Lung (tissue), 12 donors: ENCODE data around the gene KLK3. TPM values are rescaled to one million over a fixed set of nuclear protein-coding genes. Genes with fewer than 3 reads are reported as not detected.
A peak's percentile ranks its signal among the peaks of the same experiment; 100 is the strongest.

Source experiments
- ATAC-seq: fragments of 200-7000 bp; cut with Tn5 transposase; one replicate; pipeline ENCODE4 v1.9.1; 2020; ENCODE audit warnings: moderate number of reproducible peaks; ENCODE audit not compliant: insufficient read depth, low FRiP score
- DNase-seq, 3 donors: peaks; one replicate each; pipeline ENCODE4 v3.0.0-alpha.2; 2013 to 2017
- H3K27ac ChIP-seq, 2 donors: one replicate each; pipeline ENCODE4 v1.5.1; 2013; ENCODE audit warnings: mild to moderate bottlenecking in 2 of 2, moderate library complexity in 2 of 2, control low read depth in 1 of 2, inconsistent platforms in 1 of 2, low read depth in 1 of 2, low read length in 1 of 2
- H3K27me3 ChIP-seq, 3 donors: one replicate each; pipeline ENCODE4 v1.5.1; 2013; ENCODE audit warnings: low read length in 2 of 3; ENCODE audit not compliant: control insufficient read depth in 3 of 3, insufficient read depth in 3 of 3
- H3K36me3 ChIP-seq, 4 donors: one replicate each; pipeline ENCODE4 v1.5.1; 2013; ENCODE audit warnings: low read length in 4 of 4, mild to moderate bottlenecking in 1 of 4, moderate library complexity in 1 of 4; ENCODE audit not compliant: control insufficient read depth in 4 of 4, insufficient read depth in 4 of 4
- H3K4me1 ChIP-seq, 5 donors: one replicate each; pipeline ENCODE4 v1.5.1; 2013; ENCODE audit warnings: low read length in 5 of 5, mild to moderate bottlenecking in 2 of 5, moderate library complexity in 1 of 5; ENCODE audit not compliant: control insufficient read depth in 5 of 5, insufficient read depth in 5 of 5
- H3K4me3 ChIP-seq: one replicate; pipeline ENCODE4 v1.5.1; 2013; ENCODE audit warnings: mild to moderate bottlenecking, control low read depth, moderate library complexity
- H3K9ac ChIP-seq, 2 donors: one replicate each; pipeline ENCODE4 v1.5.1; 2013; ENCODE audit warnings: low read length in 2 of 2, control low read depth in 1 of 2; ENCODE audit not compliant: insufficient read depth in 1 of 2
- H3K9me3 ChIP-seq, 4 donors: one replicate each; pipeline ENCODE4 v1.5.1; 2013; ENCODE audit warnings: low read length in 3 of 4, mild to moderate bottlenecking in 1 of 4, moderate library complexity in 1 of 4; ENCODE audit not compliant: control insufficient read depth in 4 of 4, insufficient read depth in 3 of 4
- CTCF ChIP-seq: IDR thresholded peaks from 2 replicates; pipeline ENCODE4 v1.5.1; 2012; ENCODE audit warnings: mild to moderate bottlenecking; ENCODE audit errors: control extremely low read depth, extremely low read depth
- WGBS, 2 donors: extraction: QIAGEN DNeasy Blood & Tissue Kit; methylation state at CpG; one replicate each; pipeline ENCODE4 v1.1.7; 2013; 5-methylcytosine and 5-hydroxymethylcytosine counted together
- polyA plus RNA-seq, 2 donors: library from polyadenylated mRNA; stranded (reverse); fragments of 200-250 nt; gene quantifications; one replicate each; pipeline ENCODE4 v1.2.1, GENCODE V29; 2013
- total RNA-seq, 2 donors: library from RNA; depleted of rRNA in 1 of 2; stranded (reverse); fragments of >200 nt in 1 of 2; gene quantifications; one replicate each; pipeline ENCODE4 v1.2.1, GENCODE V29; 2014 to 2021
- donor health status: control.
- donor health status: control.
- donor health status: Bipolar disorder and iron deficiency.
- donor health status: healthy.
- donor health status: DM: yes; HTN: yes; CAD: no.

The KLK3 gene
- total and polyA plus RNA-seq, 4 donors, result not detected

GRCh38 chr19:50906217-50906616 lies 51.5 kb downstream of the KLK3 start:
- peaks cover 18 to 35% (median 21%) of the 10 kb centered on the region in 3 donors for H3K27me3 ChIP-seq
- no peaks in the 10 kb centered on the region for H3K36me3 ChIP-seq
- WGBS, 2 donors, result 18 to 21% methylated on average over 5 of the region's 5 CpGs
- H3K27ac ChIP-seq, result no peak overlapping the region
- no peak overlapping the region for H3K9ac ChIP-seq
- H3K4me1 ChIP-seq, result peaks cover 0 to 5% (median 0%) of the 10 kb centered on the region in 5 donors
- ATAC-seq, result no peak
- no peak for TF ChIP-seq CTCF
- H3K9me3 ChIP-seq, result peaks cover 0 to 10% (median 0%) of the 10 kb centered on the region in 4 donors
- no peak overlapping the region for H3K4me3 ChIP-seq
- peak in 1 of 3 donors; percentile 32 for DNase-seq

- DNase-seq, result no peak
- Histone ChIP-seq H3K27me3 (peaks cover 24 to 53% (median 28%) of the 10 kb centered on the region in 3 donors), H3K27ac (no peak overlapping the region), H3K36me3 (no peaks in the 10 kb centered on the region), H3K9ac (no peak overlapping the region), H3K4me3 (no peak overlapping the region), H3K4me1 (peaks cover 0 to 5% (median 0%) of the 10 kb centered on the region in 5 donors), H3K9me3 (peaks cover 0 to 13% (median 0%) of the 10 kb centered on the region in 4 donors)
- no peak for TF ChIP-seq CTCF
- WGBS, 2 donors, result 67 to 68% methylated on average over 25 of the region's 25 CpGs
- ATAC-seq, result no peak
Measured at GRCh38 chr19:50908336-50908735, 53.6 kb downstream of the KLK3 start.

GRCh38 chr19:50909240-50910070 lies 54.7 kb downstream of the KLK3 start:
- Histone ChIP-seq H3K27ac (no peak overlapping the region), H3K36me3 (no peaks in the 10 kb centered on the region), H3K9ac (no peak overlapping the region), H3K27me3 (peaks cover 24 to 55% (median 28%) of the 10 kb centered on the region in 3 donors), H3K9me3 (peaks cover 0 to 13% (median 0%) of the 10 kb centered on the region in 4 donors), H3K4me3 (no peak overlapping the region), H3K4me1 (peaks cover 0 to 5% (median 0%) of the 10 kb centered on the region in 5 donors)
- no peak for TF ChIP-seq CTCF
- DNase-seq, result peak in 2 of 3 donors; percentile 4 to 40
- ATAC-seq, result no peak
- WGBS, 2 donors, result 4 to 5% methylated on average over 36 of the region's 36 CpGs

Other genes starting within 250 kb of the KLK3 start
- gene SYT3, start 215.0 kb upstream of the KLK3 start, total RNA-seq, result 1 to 10 TPM in 1 of 2 donors, under 1 TPM in 1; 0.60 to 1.5 TPM
- under 1 TPM; 0.23 to 0.81 TPM for gene SYT3, start 215.0 kb upstream of the KLK3 start, polyA plus RNA-seq
- 1 to 10 TPM in 1 of 2 donors, not detected in 1; 2.5 TPM for gene C19orf81, start 205.5 kb upstream of the KLK3 start, total RNA-seq
- gene C19orf81, start 205.5 kb upstream of the KLK3 start, polyA plus RNA-seq, result 1 to 10 TPM; 1.3 to 1.7 TPM
- 1 to 10 TPM in 1 of 2 donors, under 1 TPM in 1; 0.15 to 1.2 TPM for gene SHANK1, start 135.1 kb upstream of the KLK3 start, total RNA-seq
- gene SHANK1, start 135.1 kb upstream of the KLK3 start, polyA plus RNA-seq, result under 1 TPM; 0.18 to 0.24 TPM
- 10 to 100 TPM in 1 of 2 donors, 1 to 10 TPM in 1; 7.7 to 24.6 TPM for gene CLEC11A, start 131.6 kb upstream of the KLK3 start, total RNA-seq
- gene CLEC11A, start 131.6 kb upstream of the KLK3 start, polyA plus RNA-seq, result 10 to 100 TPM in 1 of 2 donors, 1 to 10 TPM in 1; 8.5 to 13.7 TPM
- not detected for gene GPR32, start 84.5 kb upstream of the KLK3 start, total RNA-seq
- not detected for gene GPR32, start 84.5 kb upstream of the KLK3 start, polyA plus RNA-seq
- not detected for gene ACP4, start 64.5 kb upstream of the KLK3 start, total RNA-seq
- gene ACP4, start 64.5 kb upstream of the KLK3 start, polyA plus RNA-seq, result not detected
- under 1 TPM in 1 of 2 donors, not detected in 1; 0.92 TPM for gene KLK1, start 31.1 kb upstream of the KLK3 start, total RNA-seq
- gene KLK1, start 31.1 kb upstream of the KLK3 start, polyA plus RNA-seq, result under 1 TPM; 0.25 to 0.83 TPM
- gene KLK15, start 21.3 kb upstream of the KLK3 start, total RNA-seq, result not detected
- not detected for gene KLK15, start 21.3 kb upstream of the KLK3 start, polyA plus RNA-seq
- not detected for gene KLK2, start 18.5 kb downstream of the KLK3 start, total RNA-seq
- not detected for gene KLK2, start 18.5 kb downstream of the KLK3 start, polyA plus RNA-seq
- gene KLK4, start 56.5 kb downstream of the KLK3 start, total RNA-seq, result not detected
- under 1 TPM; 0.03 to 0.26 TPM for gene KLK4, start 56.5 kb downstream of the KLK3 start, polyA plus RNA-seq
- under 1 TPM in 1 of 2 donors, not detected in 1; 0.60 TPM for gene KLK5, start 98.1 kb downstream of the KLK3 start, total RNA-seq
- under 1 TPM in 1 of 2 donors, not detected in 1; 0.06 TPM for gene KLK5, start 98.1 kb downstream of the KLK3 start, polyA plus RNA-seq
- not detected for gene KLK6, start 114.7 kb downstream of the KLK3 start, total RNA-seq
- gene KLK6, start 114.7 kb downstream of the KLK3 start, polyA plus RNA-seq, result not detected
- gene KLK7, start 129.0 kb downstream of the KLK3 start, total RNA-seq, result under 1 TPM in 1 of 2 donors, not detected in 1; 0.31 TPM
- under 1 TPM; 0.05 to 0.14 TPM for gene KLK7, start 129.0 kb downstream of the KLK3 start, polyA plus RNA-seq
- gene KLK8, start 146.7 kb downstream of the KLK3 start, total RNA-seq, result not detected
- under 1 TPM; 0.39 to 0.74 TPM for gene KLK8, start 146.7 kb downstream of the KLK3 start, polyA plus RNA-seq
- 10 to 100 TPM in 1 of 2 donors, 1 to 10 TPM in 1; 9.8 to 24.3 TPM for gene KLK10, start 164.8 kb downstream of the KLK3 start, total RNA-seq
- gene KLK10, start 164.8 kb downstream of the KLK3 start, polyA plus RNA-seq, result 10 to 100 TPM; 15.5 to 34.2 TPM
- gene KLK11, start 171.7 kb downstream of the KLK3 start, total RNA-seq, result 10 to 100 TPM; 14.1 to 38.6 TPM
- gene KLK11, start 171.7 kb downstream of the KLK3 start, polyA plus RNA-seq, result 10 to 100 TPM; 15.3 to 23.6 TPM
- gene KLK12, start 180.1 kb downstream of the KLK3 start, total RNA-seq, result 10 to 100 TPM in 1 of 2 donors, 1 to 10 TPM in 1; 7.3 to 14.4 TPM
- 1 to 10 TPM; 1.9 to 9.5 TPM for gene KLK12, start 180.1 kb downstream of the KLK3 start, polyA plus RNA-seq
- gene KLK13, start 210.2 kb downstream of the KLK3 start, total RNA-seq, result 1 to 10 TPM in 1 of 2 donors, under 1 TPM in 1; 0.65 to 9.3 TPM
- gene KLK13, start 210.2 kb downstream of the KLK3 start, polyA plus RNA-seq, result 1 to 10 TPM; 1.7 to 4.5 TPM
- 1 to 10 TPM in 1 of 2 donors, under 1 TPM in 1; 0.46 to 3.9 TPM for gene KLK14, start 228.0 kb downstream of the KLK3 start, total RNA-seq
- 1 to 10 TPM in 1 of 2 donors, under 1 TPM in 1; 0.49 to 1.3 TPM for gene KLK14, start 228.0 kb downstream of the KLK3 start, polyA plus RNA-seq